GM21825 (cell line): ENCODE data around the gene OBSCN.

ENCODE experiments used
- ATAC-seq: cut with Tn5 transposase; IDR thresholded peaks from one replicate; pipeline ENCODE4 v1.9.1; 2021; ENCODE audit warnings: mild to moderate bottlenecking, moderate library complexity; ENCODE audit not compliant: unreplicated experiment

The OBSCN gene

DNA sequence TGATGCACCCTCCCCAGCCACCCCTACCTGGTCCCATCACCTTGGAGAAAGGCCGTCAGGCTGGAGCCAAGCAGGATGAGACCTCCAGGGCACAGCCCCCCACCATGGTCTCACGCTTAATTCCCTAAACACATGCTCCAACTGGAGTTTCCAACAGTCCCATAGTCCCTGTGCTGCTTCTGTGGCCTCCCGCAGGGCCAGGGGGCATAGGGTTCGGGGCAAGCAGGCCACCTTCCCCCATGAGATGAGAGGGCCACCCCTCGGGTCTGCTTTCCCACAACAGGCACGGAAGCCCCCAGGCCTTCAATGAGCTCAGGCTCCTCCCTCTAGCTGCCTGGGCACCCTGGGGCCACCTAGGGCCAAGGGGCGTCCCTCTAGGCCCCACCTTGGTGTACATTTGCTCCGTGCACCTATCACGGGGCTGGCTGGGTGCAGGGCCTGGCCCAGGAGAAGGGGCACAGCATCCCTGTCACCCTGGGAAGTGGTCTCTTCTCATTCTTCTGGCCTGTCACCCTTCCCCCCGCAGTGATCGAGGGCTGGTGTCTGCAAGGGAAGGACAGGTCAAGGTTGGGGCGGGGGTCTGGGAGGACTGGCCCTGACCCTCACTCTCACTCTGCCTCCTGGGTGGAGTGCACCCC lies 156.3 kb downstream of the OBSCN start:
- no peak for ATAC-seq

DNA sequence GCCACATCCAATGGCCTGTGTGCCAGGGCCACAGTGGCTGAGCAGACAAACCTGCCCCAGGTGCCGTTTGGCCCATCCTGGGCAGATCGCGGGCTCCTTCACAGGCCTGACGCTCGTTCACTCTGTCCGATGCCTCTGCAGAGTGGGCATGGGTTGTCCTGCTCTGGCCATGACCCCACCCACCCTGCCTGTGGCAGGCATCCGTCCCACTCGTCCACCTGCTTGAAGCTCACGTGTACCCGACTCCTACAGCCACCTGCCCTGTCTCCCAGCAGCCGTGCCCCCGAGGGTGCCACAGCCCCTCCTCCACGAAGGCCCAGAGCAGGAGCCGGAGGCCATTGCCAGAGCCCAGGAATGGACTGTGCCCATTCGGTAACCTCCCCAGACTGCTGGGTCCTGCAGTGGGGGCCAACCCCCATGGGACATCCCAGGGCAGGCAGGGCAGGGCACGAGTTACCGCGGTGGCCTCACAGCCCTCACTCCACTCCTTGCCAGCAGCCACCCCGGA lies 156.9 kb downstream of the OBSCN start:
- ATAC-seq: no peak

GRCh38 chr1:228365271-228366061 lies 157.6 kb downstream of the OBSCN start:
- ATAC-seq: no peak

DNA sequence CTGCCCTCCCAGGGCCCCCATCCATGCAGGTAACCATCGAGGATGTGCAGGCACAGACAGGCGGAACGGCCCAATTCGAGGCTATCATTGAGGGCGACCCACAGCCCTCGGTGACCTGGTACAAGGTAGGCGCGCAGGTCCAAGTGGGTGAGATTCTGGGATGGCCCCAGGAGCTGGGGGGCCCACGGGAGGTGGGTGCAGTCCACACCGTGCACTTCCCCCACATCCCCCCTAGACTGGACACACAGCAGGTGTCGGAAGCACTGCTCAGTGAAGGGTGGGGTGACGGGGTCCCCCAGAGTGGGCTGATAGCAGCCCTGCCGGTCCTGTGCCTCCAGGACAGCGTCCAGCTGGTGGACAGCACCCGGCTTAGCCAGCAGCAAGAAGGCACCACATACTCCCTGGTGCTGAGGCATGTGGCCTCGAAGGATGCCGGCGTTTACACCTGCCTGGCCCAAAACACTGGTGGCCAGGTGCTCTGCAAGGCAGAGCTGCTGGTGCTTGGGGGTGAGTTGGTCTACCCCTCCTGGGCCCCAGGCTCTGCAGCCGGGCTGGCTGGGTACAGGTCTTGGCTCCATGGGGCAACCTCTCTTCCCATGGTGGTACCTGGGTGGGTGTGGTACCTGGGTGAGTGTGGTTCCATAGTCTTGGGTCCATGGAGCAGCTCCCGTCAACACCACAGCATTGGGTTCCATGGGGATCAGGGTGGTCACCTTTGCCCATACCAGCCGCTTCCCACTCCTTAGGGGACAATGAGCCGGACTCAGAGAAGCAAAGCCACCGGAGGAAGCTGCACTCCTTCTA lies 158.4 kb downstream of the OBSCN start:
- no peak for ATAC-seq

DNA sequence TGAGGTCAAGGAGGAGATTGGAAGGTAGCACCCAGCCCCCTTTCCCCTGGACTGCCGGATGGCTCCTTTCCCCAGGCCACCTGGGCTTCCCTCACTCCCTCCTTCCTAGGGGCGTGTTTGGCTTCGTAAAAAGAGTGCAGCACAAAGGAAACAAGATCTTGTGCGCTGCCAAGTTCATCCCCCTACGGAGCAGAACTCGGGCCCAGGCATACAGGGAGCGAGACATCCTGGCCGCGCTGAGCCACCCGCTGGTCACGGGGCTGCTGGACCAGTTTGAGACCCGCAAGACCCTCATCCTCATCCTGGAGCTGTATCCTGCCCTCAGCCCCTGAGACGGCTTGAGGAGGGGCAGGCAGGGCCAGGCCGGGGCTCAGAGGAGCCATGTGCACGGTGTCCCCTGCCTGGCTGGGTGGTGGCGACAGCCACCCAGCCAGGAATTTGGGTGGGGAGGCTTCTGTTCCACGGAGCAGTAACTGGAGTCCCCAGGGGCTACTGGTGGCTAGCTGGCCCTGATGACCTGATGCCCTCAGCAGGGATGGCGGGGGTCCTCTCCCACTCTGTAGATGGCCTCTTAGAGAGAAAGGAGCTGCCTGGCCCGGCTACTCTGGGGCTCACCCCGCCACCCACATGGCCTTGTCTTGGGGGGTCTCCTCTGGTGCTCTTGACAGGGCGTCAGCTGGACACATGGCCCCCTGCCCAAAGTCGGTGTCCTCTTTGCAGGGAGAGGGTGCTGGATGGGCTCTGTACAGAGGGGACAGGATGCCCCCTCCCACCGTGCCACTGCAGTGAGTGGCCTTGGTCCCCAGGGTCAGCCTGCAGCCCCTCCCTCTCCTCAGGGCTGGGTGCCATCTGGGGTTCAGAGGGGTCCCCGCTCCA lies 159.3 kb downstream of the OBSCN start:
- no peak for ATAC-seq

GRCh38 chr1:228367798-228368791 lies 160.3 kb downstream of the OBSCN start:
- ATAC-seq: no peak

- ATAC-seq: no peak
Observed at GRCh38 chr1:228368801-228369607, 161.2 kb downstream of the OBSCN start.

DNA sequence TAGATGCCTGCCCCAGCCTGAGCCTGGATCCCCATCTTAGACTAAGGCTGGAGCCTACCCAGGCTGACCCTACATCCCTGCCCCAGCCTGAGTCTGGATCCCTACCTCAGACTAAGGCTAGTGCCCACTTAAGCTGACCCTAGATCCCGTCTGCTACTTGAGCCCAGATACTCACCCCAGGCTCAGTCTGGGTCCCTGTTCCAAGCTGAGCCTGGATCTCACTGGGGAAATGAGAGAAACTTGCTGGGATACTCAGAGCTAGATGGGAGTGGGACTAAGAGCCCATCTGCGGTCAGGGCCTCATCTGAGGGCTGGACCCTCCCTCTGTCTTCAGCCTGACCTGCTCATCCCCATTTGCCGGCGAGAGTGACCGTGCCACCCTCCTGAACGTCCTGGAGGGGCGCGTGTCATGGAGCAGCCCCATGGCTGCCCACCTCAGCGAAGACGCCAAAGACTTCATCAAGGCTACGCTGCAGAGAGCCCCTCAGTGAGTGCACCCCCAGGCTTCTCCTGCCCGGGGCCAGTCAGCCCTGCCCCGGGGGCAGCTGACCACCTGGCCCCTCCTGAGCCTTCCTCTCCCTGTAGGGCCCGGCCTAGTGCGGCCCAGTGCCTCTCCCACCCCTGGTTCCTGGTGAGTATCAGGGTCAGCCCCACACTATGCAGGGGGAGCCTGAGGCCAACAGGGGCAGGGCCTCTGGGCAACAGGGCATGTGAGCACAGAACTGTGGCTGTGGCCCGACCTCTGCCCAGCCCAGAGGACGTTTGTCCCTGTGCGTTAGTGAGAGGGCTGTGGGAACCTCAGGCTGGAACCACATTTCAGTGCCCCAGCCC lies 162.0 kb downstream of the OBSCN start:
- ATAC-seq: no peak

DNA sequence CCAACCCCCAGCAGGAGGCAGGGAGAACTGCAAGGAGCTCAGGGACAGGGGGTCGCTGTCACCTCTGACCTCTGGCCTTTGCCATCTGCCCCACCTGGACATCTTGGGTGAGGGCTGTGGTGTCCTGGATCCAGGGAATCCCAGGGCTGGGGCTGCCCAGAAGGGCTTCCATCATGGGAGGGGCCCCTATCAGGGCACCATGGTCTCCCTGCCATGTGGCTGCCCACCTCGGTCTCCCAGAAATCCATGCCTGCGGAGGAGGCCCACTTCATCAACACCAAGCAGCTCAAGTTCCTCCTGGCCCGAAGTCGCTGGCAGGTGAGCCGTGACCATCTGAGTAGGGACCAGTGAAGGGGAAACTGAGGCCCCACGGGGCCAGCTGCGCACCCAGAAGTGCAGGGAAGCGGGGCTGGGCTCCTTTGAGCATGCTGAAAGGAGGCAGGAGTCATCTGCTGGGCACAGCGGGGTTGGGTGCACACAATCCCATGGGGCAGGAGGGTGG lies 162.6 kb downstream of the OBSCN start:
- no peak for ATAC-seq

- no peak for ATAC-seq
Observed at GRCh38 chr1:228370941-228371740, 163.3 kb downstream of the OBSCN start.

DNA sequence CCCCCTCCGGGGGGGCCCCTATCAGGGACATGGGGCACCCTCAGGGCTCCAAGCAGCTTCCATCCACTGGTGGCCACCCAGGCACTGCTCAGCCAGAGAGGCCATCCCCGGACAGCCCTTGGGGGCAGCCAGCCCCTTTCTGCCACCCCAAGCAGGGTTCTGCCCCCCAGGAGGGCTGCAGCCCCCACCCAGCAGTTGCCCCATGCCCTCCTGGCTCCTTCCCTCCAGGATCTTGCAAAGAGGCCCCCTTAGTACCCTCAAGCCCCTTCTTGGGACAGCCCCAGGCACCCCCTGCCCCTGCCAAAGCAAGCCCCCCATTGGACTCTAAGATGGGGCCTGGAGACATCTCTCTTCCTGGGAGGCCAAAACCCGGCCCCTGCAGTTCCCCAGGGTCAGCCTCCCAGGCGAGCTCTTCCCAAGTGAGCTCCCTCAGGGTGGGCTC lies 163.9 kb downstream of the OBSCN start:
- no peak for ATAC-seq

DNA sequence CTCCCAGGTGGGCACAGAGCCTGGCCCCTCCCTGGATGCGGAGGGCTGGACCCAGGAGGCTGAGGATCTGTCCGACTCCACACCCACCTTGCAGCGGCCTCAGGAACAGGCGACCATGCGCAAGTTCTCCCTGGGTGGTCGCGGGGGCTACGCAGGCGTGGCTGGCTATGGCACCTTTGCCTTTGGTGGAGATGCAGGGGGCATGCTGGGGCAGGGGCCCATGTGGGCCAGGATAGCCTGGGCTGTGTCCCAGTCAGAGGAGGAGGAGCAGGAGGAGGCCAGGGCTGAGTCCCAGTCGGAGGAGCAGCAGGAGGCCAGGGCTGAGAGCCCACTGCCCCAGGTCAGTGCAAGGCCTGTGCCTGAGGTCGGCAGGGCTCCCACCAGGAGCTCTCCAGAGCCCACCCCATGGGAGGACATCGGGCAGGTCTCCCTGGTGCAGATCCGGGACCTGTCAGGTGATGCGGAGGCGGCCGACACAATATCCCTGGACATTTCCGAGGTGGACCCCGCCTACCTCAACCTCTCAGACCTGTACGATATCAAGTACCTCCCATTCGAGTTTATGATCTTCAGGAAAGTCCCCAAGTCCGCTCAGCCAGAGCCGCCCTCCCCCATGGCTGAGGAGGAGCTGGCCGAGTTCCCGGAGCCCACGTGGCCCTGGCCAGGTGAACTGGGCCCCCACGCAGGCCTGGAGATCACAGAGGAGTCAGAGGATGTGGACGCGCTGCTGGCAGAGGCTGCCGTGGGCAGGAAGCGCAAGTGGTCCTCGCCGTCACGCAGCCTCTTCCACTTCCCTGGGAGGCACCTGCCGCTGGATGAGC lies 164.5 kb downstream of the OBSCN start:
- ATAC-seq: no peak

- ATAC-seq: no peak
Observed at GRCh38 chr1:228373004-228373680, 165.3 kb downstream of the OBSCN start.

GRCh38 chr1:228373681-228374571 lies 166.1 kb downstream of the OBSCN start:
- no peak for ATAC-seq
